ENCODE results near the gene HTR1B. TPM values are rescaled to one million over a fixed set of nuclear protein-coding genes. Genes with fewer than 3 reads are reported as not detected.

HTR1B gene
- total RNA-seq, 6 experiments from 2014 or later, result not detected

- 83% methylated on average over 4 of the region's 4 CpGs for WGBS (ENCODE audit: insufficient coverage, low coverage, low lambda C conversion rate, missing lambda C conversion rate)
- H3K4me1 ChIP-seq, result no peaks in the 10 kb centered on the region
- no peak for ATAC-seq
- H3K27ac ChIP-seq, result no peak overlapping the region
- no peak overlapping the region for H3K4me3 ChIP-seq
- DNase-seq, result no peak
- intact Hi-C loops (cut with DNase I), result no loop called here
- TF ChIP-seq POLR2A (IDR thresholded peaks at IDR 0.05), result no peak
- no peak for TF ChIP-seq CTCF (IDR thresholded peaks at IDR 0.05)
- H3K27me3 ChIP-seq, result no peaks in the 10 kb centered on the region
- H3K36me3 ChIP-seq, result no peaks in the 10 kb centered on the region
- H3K9me3 ChIP-seq, result no peaks in the 10 kb centered on the region
Measured at GRCh38 chr6:77451466-77451865, 11.8 kb downstream of the HTR1B start.

- DNase-seq (no peak), ATAC-seq (no peak)
- H3K9me3 ChIP-seq, result no peaks in the 10 kb centered on the region
- no peaks in the 10 kb centered on the region for H3K4me1 ChIP-seq
- H3K27me3 ChIP-seq, result no peaks in the 10 kb centered on the region
- intact Hi-C loops (cut with DNase I), result no loop called here
- no peak overlapping the region for H3K27ac ChIP-seq
- no peaks in the 10 kb centered on the region for H3K36me3 ChIP-seq
- TF ChIP-seq CTCF (IDR thresholded peaks at IDR 0.05) (no peak), POLR2A (IDR thresholded peaks at IDR 0.05) (no peak)
- no peak overlapping the region for H3K4me3 ChIP-seq
Measured at GRCh38 chr6:77450924-77451323, 12.4 kb downstream of the HTR1B start.

- Histone ChIP-seq H3K4me3 (no peak overlapping the region), H3K4me1 (no peaks in the 10 kb centered on the region), H3K27me3 (no peaks in the 10 kb centered on the region), H3K36me3 (no peaks in the 10 kb centered on the region), H3K27ac (no peak overlapping the region), H3K9me3 (no peaks in the 10 kb centered on the region)
- intact Hi-C loops (cut with DNase I), result no loop called here
- WGBS (ENCODE audit: insufficient coverage, low coverage, low lambda C conversion rate, missing lambda C conversion rate), result 52% methylated on average over 3 of the region's 3 CpGs
- no peak for TF ChIP-seq CTCF (IDR thresholded peaks at IDR 0.05)
- no peak for TF ChIP-seq POLR2A (IDR thresholded peaks at IDR 0.05)
- no peak for ATAC-seq
- no peak for DNase-seq
Measured at GRCh38 chr6:77448546-77448945, 14.7 kb downstream of the HTR1B start.

- WGBS (ENCODE audit: insufficient coverage, low coverage, low lambda C conversion rate, missing lambda C conversion rate), result 8% methylated on average over 1 of the region's 1 CpG
- Histone ChIP-seq H3K4me3 (no peak overlapping the region), H3K36me3 (no peaks in the 10 kb centered on the region), H3K9me3 (no peaks in the 10 kb centered on the region), H3K4me1 (no peaks in the 10 kb centered on the region), H3K27ac (no peak overlapping the region), H3K27me3 (no peaks in the 10 kb centered on the region)
- no peak for ATAC-seq
- intact Hi-C loops (cut with DNase I), result no loop called here
- TF ChIP-seq POLR2A (IDR thresholded peaks at IDR 0.05), result no peak
- no peak for TF ChIP-seq CTCF (IDR thresholded peaks at IDR 0.05)
- no peak for DNase-seq
Measured at GRCh38 chr6:77447254-77447653, 16.0 kb downstream of the HTR1B start.

- Histone ChIP-seq H3K4me1 (no peaks in the 10 kb centered on the region), H3K9me3 (no peaks in the 10 kb centered on the region), H3K4me3 (no peak overlapping the region), H3K27me3 (no peaks in the 10 kb centered on the region), H3K36me3 (no peaks in the 10 kb centered on the region), H3K27ac (no peak overlapping the region)
- intact Hi-C loops (cut with DNase I), result no loop called here
- 56% methylated on average over 1 of the region's 1 CpG for WGBS (ENCODE audit: insufficient coverage, low coverage, low lambda C conversion rate, missing lambda C conversion rate)
- DNase-seq (no peak), ATAC-seq (no peak)
- TF ChIP-seq POLR2A (IDR thresholded peaks at IDR 0.05) (no peak), CTCF (IDR thresholded peaks at IDR 0.05) (no peak)
Measured at GRCh38 chr6:77446249-77446648, 17.0 kb downstream of the HTR1B start.

All from right lobe of liver (tissue), 6 donors.